ENCODE results near the gene MSRB3. TPM values are rescaled to one million over a fixed set of nuclear protein-coding genes. Genes with fewer than 3 reads are reported as not detected.

The MSRB3 gene
- total and polyA plus RNA-seq, 10 of the 15 experiments (the other 5 are each of a cell fraction or from before 2014, with no cell fraction given): 0.07 to 2.7 (median 1.3) TPM

- no peaks in the 10 kb centered on the region for H4K20me1 ChIP-seq (ENCODE audit: control insufficient read depth, insufficient read depth)
- H3K4me3 ChIP-seq: no peak overlapping the region
- H3K27me3 ChIP-seq (replicated peaks in 1 of 2; ENCODE audit: control insufficient read depth in 2 of 2, insufficient read depth in 2 of 2, low read length in 1 of 2): no peaks in the 10 kb centered on the region
- ChIA-PET POLR2A (no interaction called here), RAD21 (ENCODE audit: unreplicated experiment) (no interaction called here), SMC1A (ENCODE audit: uncharacterized antibody, unreplicated experiment) (no interaction called here), CTCF (no interaction called here)
- ATAC-seq (no peak), DNase-seq (ENCODE audit: low read depth, low spot score) (no peak), FAIRE-seq (no peak)
- TF ChIP-seq SIN3A (IDR thresholded peaks at IDR 0.05; ENCODE audit: low read depth, low read length): no peak
- TF ChIP-seq MYB (IDR thresholded peaks at IDR 0.05; ENCODE audit: borderline replicate concordance, low read depth, low read length): no peak
- TF ChIP-seq RELA (IDR thresholded peaks at IDR 0.05; ENCODE audit: borderline replicate concordance, partially characterized antibody): no peak
- TF ChIP-seq YBX1 (IDR thresholded peaks at IDR 0.05): no peak
- TF ChIP-seq ZBTB4 (CRISPR knock-in tag; IDR thresholded peaks at IDR 0.05): no peak
- no peak for TF ChIP-seq NR2C2 (IDR thresholded peaks at IDR 0.05; ENCODE audit: borderline replicate concordance, control insufficient read depth, insufficient read length, low read depth)
- no peak for TF ChIP-seq STAT3 (IDR thresholded peaks at IDR 0.05; ENCODE audit: low read depth, low read length)
- no peak for TF ChIP-seq NFYB (IDR thresholded peaks at IDR 0.05; ENCODE audit: insufficient read depth, low read depth, low read length)
- no peak for TF ChIP-seq BRCA1 (IDR thresholded peaks at IDR 0.05; ENCODE audit: low read depth, low read length)
- no peak for TF ChIP-seq FOS (IDR thresholded peaks at IDR 0.05; ENCODE audit: borderline replicate concordance, extremely low read depth, insufficient read length)
- no peak for TF ChIP-seq CREM (IDR thresholded peaks at IDR 0.05; ENCODE audit: low read depth)
- TF ChIP-seq FOXM1 (IDR thresholded peaks at IDR 0.05; ENCODE audit: low read depth, low read length): no peak
- TF ChIP-seq CHD4 (IDR thresholded peaks at IDR 0.05): no peak
- TF ChIP-seq CTCF (IDR thresholded peaks at IDR 0.05 in 2 of 3, conservative IDR thresholded peaks at IDR 0.05 in 1 of 3; ENCODE audit: control insufficient read depth in 2 of 3, extremely low read depth in 1 of 3, insufficient read depth in 1 of 3, low read depth in 3 of 3, low read length in 3 of 3): no peak
- no peak for TF ChIP-seq MYC (IDR thresholded peaks at IDR 0.05; ENCODE audit: insufficient read depth, insufficient read length, insufficient replicate concordance, low read length, severe bottlenecking)
- no peaks in the 10 kb centered on the region for H3K79me2 ChIP-seq (ENCODE audit: control insufficient read depth, insufficient read depth, low read length)
- no peak overlapping the region for H3K4me2 ChIP-seq (ENCODE audit: control insufficient read depth, insufficient read depth)
- WGBS (ENCODE audit: insufficient coverage, insufficient replicate concordance, low lambda C conversion rate, missing lambda C conversion rate): 43% methylated on average over 5 of the region's 5 CpGs
- no peaks in the 10 kb centered on the region for H3K4me1 ChIP-seq (ENCODE audit: control insufficient read depth, insufficient read depth, low read length)
- intact Hi-C loops (cut with micrococcal nuclease; ENCODE audit: unreplicated experiment) (no loop called here), in situ Hi-C loops (cut with MboI) (no loop called here)
- no peaks in the 10 kb centered on the region; the same call in 2 of the 3 replicates for H3K9me3 ChIP-seq (replicated peaks; ENCODE audit: control insufficient read depth, insufficient read depth, low read length)
- H3K36me3 ChIP-seq (ENCODE audit: control insufficient read depth in 2 of 2, insufficient read depth in 2 of 2, low read length in 1 of 2): no peaks in the 10 kb centered on the region
- no TSS peak for BruUV-seq (replicated peaks)
- H3K27ac ChIP-seq (ENCODE audit: control insufficient read depth, insufficient read depth): no peak overlapping the region
- no peak overlapping the region for H2AFZ ChIP-seq (ENCODE audit: control insufficient read depth, low read depth, low read length)
- no peak overlapping the region for H3K9ac ChIP-seq (ENCODE audit: control insufficient read depth, insufficient read depth, low read length)
Observed at GRCh38 chr12:65392491-65392890, 114.0 kb downstream of the MSRB3 start.

Measured in GM12878 (cell line).